Activated T-cell treated with anti-CD3 and anti-CD28 coated beads for 24 hours (primary cell): ENCODE data around the gene KRTAP10-12.

Experiments
- DNase-seq: peaks from one replicate; pipeline ENCODE4 v3.0.0-alpha.2; 2020; ENCODE audit warnings: low read depth

KRTAP10-12 gene

GRCh38 chr21:44712203-44713028 is 15.4 kb downstream of the KRTAP10-12 start:
- no peak for DNase-seq

GRCh38 chr21:44713130-44713529 is 16.2 kb downstream of the KRTAP10-12 start:
- no peak for DNase-seq

GRCh38 chr21:44713846-44714245 is 16.9 kb downstream of the KRTAP10-12 start:
- DNase-seq = no peak

- DNase-seq = no peak
These were observed 17.9 kb downstream of the KRTAP10-12 start for GRCh38 chr21:44714905-44715304.

- no peak for DNase-seq
These were observed 20.0 kb downstream of the KRTAP10-12 start for GRCh38 chr21:44716984-44717383.

GRCh38 chr21:44718093-44718492 is 21.1 kb downstream of the KRTAP10-12 start:
- no peak for DNase-seq

- DNase-seq = no peak
These were observed 21.6 kb downstream of the KRTAP10-12 start for GRCh38 chr21:44718571-44718970.

- no peak for DNase-seq
These were observed 23.2 kb downstream of the KRTAP10-12 start for GRCh38 chr21:44720170-44720569.

GRCh38 chr21:44722731-44723130 is 25.8 kb downstream of the KRTAP10-12 start:
- DNase-seq = no peak

GRCh38 chr21:44723177-44724131 is 26.5 kb downstream of the KRTAP10-12 start:
- no peak for DNase-seq

GRCh38 chr21:44724196-44724595 is 27.2 kb downstream of the KRTAP10-12 start:
- DNase-seq = no peak

GRCh38 chr21:44724926-44725325 is 28.0 kb downstream of the KRTAP10-12 start:
- no peak for DNase-seq

GRCh38 chr21:44726826-44727225 is 29.9 kb downstream of the KRTAP10-12 start:
- no peak for DNase-seq

- no peak for DNase-seq
These were observed 30.3 kb downstream of the KRTAP10-12 start for GRCh38 chr21:44727321-44727720.

GRCh38 chr21:44727757-44728156 is 30.8 kb downstream of the KRTAP10-12 start:
- DNase-seq = no peak

GRCh38 chr21:44728716-44729115 is 31.7 kb downstream of the KRTAP10-12 start:
- no peak for DNase-seq

GRCh38 chr21:44729336-44730027 is 32.5 kb downstream of the KRTAP10-12 start:
- DNase-seq = no peak

- DNase-seq = no peak
These were observed 33.0 kb downstream of the KRTAP10-12 start for GRCh38 chr21:44730028-44730395.

- no peak for DNase-seq
These were observed 34.1 kb downstream of the KRTAP10-12 start for GRCh38 chr21:44730951-44731579.

- DNase-seq = no peak
These were observed 35.3 kb downstream of the KRTAP10-12 start for GRCh38 chr21:44732263-44732662.

- no peak for DNase-seq
These were observed 36.0 kb downstream of the KRTAP10-12 start for GRCh38 chr21:44732956-44733355.
